A549 (cell line): ENCODE results near the gene GPRC5D.

ENCODE experiments used
- BCL3 ChIP-seq: fragments of >200 bp; sonication (Bioruptor Twin); formaldehyde crosslinking; IDR thresholded peaks from 3 replicates; pipeline ENCODE4 v1.6.1; 2016
- E2F6 ChIP-seq: IDR thresholded peaks from 2 replicates; pipeline ENCODE4 v1.6.1; 2012; ENCODE audit warnings: low read depth, borderline replicate concordance
- HOXA7 ChIP-seq: fragments of 250-450 bp; sonication (Bioruptor Pico); IDR thresholded peaks from 2 replicates; pipeline ENCODE4 v1.5.0; 2020; ENCODE audit warnings: mild to moderate bottlenecking, moderate library complexity
- SMC3 ChIP-seq: fragments of >200 bp; sonication (Bioruptor Twin); formaldehyde crosslinking; IDR thresholded peaks from 3 replicates; pipeline ENCODE4 v1.6.1; 2018; ENCODE audit warnings: inconsistent platforms
- TP53 ChIP-seq: fragments of 250-450 bp; sonication (Bioruptor Pico); IDR thresholded peaks from 2 replicates; pipeline ENCODE4 v1.5.0; 2021; ENCODE audit warnings: mild to moderate bottlenecking, moderate library complexity
- TF ChIP-seq, protein P1 (sequence below): fragments of 200-600 bp; sonication (generic); IDR thresholded peaks from 2 replicates; pipeline ENCODE4 v1.6.1; 2016; ENCODE audit warnings: antibody characterized with exemption, mild to moderate bottlenecking, moderate library complexity
- TF ChIP-seq, protein P2 (sequence below): fragments of >200 bp; sonication (Bioruptor Twin); formaldehyde crosslinking; IDR thresholded peaks from 3 replicates; pipeline ENCODE4 v1.5.1; 2016

GRCh38 chr12:12926571-12927071, 25.3 kb downstream of the GPRC5D start:
- TF ChIP-seq, protein P1, sequence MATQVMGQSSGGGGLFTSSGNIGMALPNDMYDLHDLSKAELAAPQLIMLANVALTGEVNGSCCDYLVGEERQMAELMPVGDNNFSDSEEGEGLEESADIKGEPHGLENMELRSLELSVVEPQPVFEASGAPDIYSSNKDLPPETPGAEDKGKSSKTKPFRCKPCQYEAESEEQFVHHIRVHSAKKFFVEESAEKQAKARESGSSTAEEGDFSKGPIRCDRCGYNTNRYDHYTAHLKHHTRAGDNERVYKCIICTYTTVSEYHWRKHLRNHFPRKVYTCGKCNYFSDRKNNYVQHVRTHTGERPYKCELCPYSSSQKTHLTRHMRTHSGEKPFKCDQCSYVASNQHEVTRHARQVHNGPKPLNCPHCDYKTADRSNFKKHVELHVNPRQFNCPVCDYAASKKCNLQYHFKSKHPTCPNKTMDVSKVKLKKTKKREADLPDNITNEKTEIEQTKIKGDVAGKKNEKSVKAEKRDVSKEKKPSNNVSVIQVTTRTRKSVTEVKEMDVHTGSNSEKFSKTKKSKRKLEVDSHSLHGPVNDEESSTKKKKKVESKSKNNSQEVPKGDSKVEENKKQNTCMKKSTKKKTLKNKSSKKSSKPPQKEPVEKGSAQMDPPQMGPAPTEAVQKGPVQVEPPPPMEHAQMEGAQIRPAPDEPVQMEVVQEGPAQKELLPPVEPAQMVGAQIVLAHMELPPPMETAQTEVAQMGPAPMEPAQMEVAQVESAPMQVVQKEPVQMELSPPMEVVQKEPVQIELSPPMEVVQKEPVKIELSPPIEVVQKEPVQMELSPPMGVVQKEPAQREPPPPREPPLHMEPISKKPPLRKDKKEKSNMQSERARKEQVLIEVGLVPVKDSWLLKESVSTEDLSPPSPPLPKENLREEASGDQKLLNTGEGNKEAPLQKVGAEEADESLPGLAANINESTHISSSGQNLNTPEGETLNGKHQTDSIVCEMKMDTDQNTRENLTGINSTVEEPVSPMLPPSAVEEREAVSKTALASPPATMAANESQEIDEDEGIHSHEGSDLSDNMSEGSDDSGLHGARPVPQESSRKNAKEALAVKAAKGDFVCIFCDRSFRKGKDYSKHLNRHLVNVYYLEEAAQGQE, result no peak
- TF ChIP-seq E2F6 (no peak), SMC3 (no peak), HOXA7 (0 out of 2 replicates have a peak, but pooled peaks have one; percentile 21), TP53 (no peak), BCL3 (no peak)
- TF ChIP-seq, protein P2, sequence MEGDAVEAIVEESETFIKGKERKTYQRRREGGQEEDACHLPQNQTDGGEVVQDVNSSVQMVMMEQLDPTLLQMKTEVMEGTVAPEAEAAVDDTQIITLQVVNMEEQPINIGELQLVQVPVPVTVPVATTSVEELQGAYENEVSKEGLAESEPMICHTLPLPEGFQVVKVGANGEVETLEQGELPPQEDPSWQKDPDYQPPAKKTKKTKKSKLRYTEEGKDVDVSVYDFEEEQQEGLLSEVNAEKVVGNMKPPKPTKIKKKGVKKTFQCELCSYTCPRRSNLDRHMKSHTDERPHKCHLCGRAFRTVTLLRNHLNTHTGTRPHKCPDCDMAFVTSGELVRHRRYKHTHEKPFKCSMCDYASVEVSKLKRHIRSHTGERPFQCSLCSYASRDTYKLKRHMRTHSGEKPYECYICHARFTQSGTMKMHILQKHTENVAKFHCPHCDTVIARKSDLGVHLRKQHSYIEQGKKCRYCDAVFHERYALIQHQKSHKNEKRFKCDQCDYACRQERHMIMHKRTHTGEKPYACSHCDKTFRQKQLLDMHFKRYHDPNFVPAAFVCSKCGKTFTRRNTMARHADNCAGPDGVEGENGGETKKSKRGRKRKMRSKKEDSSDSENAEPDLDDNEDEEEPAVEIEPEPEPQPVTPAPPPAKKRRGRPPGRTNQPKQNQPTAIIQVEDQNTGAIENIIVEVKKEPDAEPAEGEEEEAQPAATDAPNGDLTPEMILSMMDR, result no peak
